NCI-H1694 (cell line): ENCODE results near the gene MYO10.
"Not testable (repeated sequence)": the region's sequence is repeated elsewhere in the genome, so short reads cannot be mapped to it uniquely, and the experiment has no call there.

Experiments
- DNase-seq: peaks from one replicate; lab custom pipeline; 2025; lab: John Stamatoyannopoulos, UW

Gene MYO10

GRCh38 chr5:16936150-16936988 is at the start of gene MYO10:
MYO10 (minus strand) TSS chr5:16936288; CDS start chr5:16935808, 480 bp downstream.
- no peak for DNase-seq

GRCh38 chr5:16985304-16985703 is 49.2 kb upstream of the MYO10 start:
- not testable (repeated sequence) for DNase-seq

DNA sequence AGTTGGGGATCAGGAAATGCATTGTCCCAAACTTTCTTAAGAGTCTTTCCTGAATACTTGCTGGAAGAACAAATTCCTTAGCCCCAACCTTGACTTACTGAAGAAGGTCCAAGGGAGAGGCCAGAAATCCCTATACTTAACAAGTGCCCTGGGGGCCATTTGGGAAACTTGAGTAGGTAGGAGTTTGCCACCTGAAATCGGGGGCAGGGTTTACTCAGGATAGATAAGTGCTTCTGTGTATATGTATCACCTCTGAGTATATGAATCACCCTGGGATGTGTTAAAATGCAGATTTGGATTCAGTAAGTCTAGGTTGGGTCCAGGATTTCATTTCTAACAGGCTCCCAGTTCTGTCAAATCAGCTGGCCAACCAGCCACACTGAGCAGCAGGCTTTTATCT is 47.9 kb upstream of the MYO10 start:
- no peak for DNase-seq

- DNase-seq = no peak
Measured at GRCh38 chr5:16983022-16983639, 47.0 kb upstream of the MYO10 start.

GRCh38 chr5:16981700-16982099 is 45.6 kb upstream of the MYO10 start:
- no peak for DNase-seq

- no peak for DNase-seq
Measured at GRCh38 chr5:16980983-16981382, 44.9 kb upstream of the MYO10 start.

- no peak for DNase-seq
Measured at GRCh38 chr5:16978296-16978695, 42.2 kb upstream of the MYO10 start.

GRCh38 chr5:16976625-16977008 is 40.5 kb upstream of the MYO10 start:
- no peak for DNase-seq

DNA sequence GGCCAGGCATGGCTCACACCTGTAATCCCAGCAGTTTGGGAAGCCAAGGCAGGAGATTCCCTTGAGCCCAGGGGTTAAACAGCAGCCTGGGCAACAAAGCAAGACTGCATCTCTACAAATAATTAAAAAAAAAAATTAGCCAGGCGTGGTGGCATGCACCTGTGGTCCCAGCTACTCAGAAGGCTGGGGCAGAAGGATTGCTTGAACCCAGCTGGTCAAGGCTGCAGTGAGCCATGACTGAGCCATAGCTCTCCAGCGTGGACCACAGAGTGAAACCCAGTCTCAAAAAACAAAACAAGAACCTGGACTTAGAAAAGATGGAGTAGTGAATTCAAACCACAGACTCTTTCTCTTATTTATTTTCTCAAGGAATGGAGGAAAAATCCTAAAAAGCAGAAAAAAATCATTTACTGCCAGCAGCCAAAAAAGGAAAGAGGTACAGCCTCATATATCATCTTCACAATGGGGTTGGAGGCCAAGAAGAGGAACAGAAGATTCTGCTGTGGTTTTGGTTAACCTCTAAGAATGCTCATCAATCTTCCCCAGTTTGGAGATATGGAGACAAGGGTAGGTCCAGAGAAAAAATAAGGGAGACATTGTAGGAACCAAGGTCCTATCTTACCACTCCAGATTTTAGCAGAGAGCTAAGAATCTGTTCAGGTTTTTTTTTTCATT is 40.0 kb upstream of the MYO10 start:
- DNase-seq = no peak

- no peak for DNase-seq
Measured at GRCh38 chr5:16974981-16975380, 38.9 kb upstream of the MYO10 start.

GRCh38 chr5:16970826-16971225 is 34.7 kb upstream of the MYO10 start:
- no peak for DNase-seq

GRCh38 chr5:16970260-16970659 is 34.2 kb upstream of the MYO10 start:
- no peak for DNase-seq

DNA sequence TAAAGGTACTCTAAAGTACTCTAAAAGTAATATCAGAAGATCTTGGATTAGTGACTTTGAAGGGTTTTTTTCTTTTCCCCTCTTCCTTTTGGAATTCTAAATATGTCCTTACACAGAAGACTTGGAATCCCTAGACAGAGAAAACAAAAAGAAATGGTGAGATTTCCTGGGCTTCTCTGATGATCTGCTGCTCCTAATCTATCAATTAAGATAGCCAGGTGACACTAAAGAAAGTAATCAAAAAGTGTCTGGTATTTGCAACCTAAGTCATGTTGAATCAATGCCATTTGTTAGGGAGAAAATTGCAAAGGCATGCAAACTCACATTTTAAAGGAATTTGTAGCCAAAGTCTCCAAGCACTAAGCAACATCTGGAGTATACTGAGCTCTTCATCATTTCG is 29.5 kb upstream of the MYO10 start:
- no peak for DNase-seq

DNA sequence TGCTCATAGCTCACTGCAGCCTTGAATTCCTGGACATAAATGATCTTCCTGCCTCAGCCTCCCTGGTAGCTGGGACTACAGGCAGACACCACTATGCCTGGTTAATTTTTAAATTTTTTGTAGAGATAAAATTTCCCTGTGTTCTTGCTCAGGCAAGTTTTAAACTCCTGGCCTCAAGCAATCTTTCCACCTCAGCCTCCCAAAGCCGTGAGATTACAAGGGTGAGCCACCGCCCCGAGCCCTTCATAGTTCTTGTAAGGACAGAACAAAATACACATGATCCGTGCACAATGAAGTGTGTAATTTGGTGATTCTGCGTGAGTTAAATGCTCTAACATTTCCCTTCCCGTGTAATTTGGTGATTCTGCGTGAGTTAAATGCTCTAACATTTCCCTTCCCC is 27.7 kb upstream of the MYO10 start:
- DNase-seq = no peak

GRCh38 chr5:16961131-16961530 is 25.0 kb upstream of the MYO10 start:
- no peak for DNase-seq

DNA sequence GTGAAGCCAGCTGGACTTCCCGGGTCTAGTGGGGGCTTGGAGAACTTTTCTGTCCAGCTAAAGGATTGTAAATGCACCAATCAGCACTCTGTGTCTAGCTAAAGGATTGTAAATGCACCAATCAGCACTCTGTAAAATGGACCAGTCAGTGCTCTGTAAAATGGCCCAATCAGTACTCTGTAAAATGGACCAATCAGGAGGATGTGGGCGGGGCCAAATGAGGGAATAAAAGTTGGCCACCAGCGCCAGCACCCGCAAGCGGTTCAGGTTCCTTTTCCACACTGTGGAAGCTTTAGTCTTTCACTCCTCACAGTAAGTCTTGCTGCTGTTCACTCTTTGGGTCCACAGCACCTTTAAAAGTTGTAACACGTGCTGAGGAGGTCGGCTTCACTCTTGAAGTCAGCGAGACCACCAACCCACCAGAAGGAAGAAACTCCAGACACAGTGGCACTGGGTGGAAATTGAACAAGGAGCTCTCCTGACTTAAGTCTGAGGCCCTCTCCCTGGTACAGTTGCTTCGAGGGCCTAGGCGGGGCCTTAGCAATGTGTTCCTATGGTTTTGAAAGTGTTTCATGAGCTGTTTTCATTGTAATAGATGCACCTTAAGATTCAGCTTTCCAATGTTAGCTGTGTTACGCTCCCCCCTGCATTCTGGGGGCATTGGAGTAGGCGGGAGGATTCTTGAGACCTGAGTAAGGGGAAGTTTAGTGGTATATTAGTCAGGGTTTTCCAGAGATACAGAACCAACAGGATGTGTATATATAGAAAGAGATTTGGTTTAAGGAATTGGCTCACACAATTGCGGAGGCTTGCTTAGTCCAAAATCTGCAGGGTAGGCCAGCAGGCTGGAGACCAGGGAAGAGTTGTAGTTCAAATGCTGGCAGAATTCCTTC is 21.5 kb upstream of the MYO10 start:
- no peak for DNase-seq

DNA sequence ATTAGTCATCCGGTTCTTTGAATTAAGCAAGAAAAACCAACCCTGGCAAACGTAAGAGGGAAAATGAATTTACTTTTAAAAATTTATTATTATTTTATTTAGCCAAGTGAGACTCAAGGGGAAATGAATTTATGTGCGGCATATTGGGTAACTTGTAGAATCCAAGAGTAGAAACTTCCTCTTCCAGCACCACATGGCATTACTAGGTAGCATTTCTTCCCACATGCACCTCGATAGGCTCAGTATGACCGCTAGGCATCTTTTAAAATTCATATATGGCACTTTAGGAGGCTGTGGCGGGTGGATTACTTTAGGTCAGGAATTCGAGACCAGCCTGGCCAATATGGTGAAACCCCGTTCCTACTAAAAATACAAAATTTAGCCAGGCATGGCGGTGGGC is 17.6 kb upstream of the MYO10 start:
- DNase-seq = no peak

DNA sequence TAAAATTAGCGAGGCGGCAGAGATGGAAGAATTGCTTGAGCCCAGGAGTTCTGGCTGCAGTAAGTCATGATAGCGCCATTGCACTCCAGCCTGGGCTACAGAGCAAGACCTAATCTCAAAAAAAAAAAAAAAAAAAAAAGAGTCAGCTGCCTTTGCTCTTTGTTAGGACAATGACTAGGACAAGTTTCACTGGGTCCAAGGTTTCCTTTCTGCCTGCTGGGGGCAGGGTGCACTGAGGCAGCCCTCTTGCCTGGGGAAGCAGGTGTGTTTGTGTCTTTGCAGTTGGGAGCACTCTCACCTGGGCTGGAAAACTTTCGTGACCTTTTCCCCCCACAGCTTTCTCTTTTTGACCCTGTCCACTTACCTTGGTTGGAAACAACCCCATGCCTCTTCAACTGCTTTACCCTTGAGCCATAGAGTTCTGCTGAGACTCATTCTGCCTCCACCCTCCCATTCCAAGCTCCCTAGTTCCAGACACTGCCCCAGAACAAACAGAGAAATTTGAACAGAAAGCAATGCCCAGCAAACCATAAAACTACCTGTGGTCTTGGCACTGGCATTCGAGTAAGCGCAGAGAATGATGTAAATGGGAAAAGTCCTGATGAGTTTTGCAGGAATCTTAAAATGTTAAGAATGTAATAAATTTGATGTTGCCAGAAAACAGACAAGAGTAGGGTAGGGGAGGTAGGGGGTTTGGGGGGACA is 17.0 kb upstream of the MYO10 start:
- no peak for DNase-seq

GRCh38 chr5:16946725-16947124 is 10.6 kb upstream of the MYO10 start:
- no peak for DNase-seq

DNA sequence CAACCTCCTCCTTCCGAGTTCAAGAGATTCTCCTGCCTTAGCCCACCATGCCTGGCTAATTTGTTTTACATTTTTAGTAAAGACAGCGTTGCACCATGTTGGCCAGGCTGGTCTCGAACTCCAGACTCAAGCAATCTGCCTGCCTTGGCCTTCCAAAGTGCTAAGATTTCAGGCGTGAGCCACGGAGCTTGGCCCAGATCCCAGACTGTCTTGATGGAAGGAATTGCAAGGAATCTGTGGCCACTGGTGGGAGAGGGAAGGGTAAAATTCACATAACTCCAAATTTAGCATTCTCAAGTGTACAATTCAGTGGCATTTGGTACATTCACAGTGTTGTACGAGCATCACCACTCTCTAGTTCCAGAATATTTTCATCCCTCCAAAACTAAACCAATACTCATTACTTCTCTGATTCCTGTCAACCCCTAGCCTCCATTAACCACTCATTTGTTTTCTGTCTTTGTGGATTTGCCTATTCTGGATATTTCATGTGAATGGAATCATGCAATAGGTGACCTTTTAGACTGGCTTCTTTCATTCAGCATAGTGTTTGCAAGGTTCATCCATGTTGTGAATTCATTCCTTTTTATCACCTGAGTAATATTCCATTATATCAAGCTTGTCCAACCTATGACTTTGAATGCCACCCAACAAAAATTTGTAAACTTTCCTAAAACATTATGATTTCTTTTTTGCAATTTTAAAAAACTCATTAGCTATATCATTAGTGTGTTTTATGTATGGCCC is 8.9 kb upstream of the MYO10 start:
- DNase-seq = no peak
